GM21528 (cell line): ENCODE results near the gene ZNRF3.
"Not testable (repeated sequence)": the region's sequence is repeated elsewhere in the genome, so short reads cannot be mapped to it uniquely, and the experiment has no call there.

ENCODE experiments used
- ATAC-seq: cut with Tn5 transposase; IDR thresholded peaks from one replicate; pipeline ENCODE4 v1.9.1; 2021; ENCODE audit warnings: mild to moderate bottlenecking, moderate library complexity; ENCODE audit not compliant: unreplicated experiment, low FRiP score

The ZNRF3 gene

DNA sequence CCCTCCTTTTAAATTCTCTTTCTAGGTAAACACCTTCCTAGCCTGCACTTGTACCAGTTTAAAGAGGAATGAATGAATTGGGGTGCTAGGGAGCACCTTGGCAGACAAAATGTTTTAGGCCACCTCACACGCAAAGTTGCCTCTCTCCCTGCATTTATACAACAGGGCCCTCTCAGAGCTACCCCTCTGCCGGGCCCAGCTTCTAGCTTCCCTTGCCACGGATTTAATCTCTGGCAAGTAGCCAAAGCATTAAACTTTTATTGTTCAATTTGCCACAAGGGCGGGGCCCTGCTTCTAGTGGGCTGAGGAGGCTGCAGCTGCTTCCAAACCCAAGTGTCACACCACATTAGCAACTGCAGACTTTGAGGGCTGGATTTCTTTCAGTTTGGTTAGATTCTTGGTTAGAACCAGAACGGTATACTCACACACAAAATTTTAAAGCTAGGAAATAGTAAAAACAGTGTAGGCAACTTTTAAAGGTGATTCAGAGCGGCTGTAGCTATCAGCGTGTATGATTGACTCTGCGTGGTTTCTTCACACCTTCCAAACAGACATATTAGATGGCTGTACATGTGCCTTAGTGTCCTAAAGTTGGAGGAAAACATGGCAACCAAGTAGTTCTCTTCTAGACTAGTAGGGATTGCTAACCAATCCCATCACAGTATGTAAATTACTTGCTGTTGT is 196.0 kb downstream of the ZNRF3 start:
- no peak for ATAC-seq

DNA sequence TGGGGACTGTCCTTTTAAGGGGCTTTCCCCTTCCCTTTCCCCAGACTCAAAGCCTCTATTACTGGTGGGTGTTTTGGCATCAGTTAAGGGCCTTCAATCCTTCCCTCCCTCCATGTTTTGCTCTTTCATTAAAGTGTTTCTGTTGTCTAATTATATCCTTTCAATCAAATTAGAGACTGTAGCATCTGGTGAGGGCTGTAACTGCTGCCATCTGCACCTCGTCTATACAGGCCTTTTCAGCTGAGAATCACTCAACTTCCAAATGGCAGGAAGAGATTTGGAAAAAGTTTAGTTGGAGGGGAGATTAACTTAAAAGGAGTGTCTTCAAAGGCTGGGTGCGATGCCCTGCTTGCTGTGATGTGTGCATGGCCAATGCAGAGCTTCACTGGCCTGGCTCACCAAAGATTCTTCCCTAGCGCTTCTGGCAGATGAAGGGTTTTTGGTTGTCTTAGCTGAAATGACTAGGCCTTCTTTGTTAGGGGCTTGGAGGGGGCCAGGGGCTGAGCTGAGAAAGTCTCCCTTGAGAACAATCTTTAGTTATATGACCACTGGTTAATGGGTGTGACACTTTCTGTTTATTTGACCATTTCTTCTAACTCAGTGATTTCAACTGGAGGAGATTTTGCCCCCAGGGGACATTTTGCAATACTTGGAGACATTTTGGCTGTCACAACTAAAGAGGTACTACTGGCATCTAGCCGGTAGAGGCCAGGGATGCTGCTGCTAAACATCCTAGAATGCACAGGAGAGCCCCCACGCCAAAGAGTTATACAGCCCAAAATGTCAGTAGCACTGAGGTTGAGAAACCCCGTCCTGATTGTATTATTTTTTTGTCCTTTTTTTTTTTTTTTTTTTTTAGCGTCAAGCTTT is 197.0 kb downstream of the ZNRF3 start:
- no peak for ATAC-seq

DNA sequence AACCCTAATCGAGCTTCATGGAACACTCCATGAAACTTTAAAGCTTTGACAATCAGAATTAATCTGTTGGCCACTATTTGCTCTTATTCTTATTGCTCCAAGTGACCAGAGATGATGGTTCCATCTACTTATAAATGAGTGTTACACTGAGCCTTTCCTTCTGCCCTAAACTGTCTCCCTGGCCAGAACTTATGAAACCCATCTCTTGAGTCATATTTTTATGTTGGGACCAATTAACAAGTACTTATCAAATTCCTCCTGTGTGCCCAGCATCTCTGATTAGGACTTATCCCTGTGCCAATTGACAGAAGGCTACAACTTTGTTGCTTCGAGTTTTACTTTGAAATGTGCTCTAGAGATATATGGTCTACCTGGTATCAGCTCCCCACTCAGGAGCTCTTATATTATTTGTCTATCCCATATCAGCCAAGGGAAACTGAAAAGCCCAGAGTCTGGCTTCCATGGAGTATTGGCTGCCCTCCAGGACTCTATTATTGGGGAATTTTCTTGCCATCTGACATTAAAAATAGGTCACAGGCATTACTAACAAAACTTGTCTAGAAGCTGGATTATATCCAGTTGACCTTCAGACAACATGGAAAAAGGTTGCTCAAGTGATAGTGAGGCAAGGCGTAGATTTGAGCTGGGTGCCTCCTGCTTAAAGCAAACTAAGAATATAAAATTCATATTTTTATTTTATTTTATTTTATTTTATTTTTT is 198.3 kb downstream of the ZNRF3 start:
- no peak for ATAC-seq

DNA sequence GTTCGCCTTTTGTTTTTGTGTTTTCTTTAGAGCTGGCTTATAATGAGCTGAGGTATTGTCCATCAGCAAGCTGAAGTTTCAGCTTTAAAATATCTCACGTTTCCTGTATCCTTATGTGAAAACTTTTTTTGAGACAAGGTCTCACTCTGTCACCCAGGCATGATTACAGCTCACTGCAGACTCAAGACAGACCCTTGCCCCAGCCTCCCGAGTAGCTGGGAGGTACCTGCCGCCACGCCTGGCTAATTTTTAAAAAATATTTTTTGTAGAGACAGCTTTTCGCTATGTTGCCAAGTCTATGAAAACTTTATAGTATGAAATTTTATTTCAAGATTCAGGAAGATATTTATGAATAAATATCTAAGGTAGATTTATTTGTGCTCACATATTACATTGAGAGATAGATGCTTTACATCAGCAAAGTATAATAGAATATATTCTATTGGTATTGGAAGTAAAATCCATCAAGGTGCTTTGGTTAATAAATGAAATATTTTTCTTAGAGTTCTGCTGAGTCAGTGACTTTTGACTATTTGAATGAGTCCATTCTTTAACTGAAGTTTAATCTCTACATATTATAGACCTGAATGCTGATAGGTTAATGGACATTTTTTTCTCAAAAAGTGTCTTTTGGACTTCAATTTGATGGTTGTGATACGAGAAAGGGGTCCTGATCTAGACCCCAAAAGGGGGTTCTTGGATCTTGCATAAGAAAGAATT is 199.6 kb downstream of the ZNRF3 start:
- no peak for ATAC-seq

DNA sequence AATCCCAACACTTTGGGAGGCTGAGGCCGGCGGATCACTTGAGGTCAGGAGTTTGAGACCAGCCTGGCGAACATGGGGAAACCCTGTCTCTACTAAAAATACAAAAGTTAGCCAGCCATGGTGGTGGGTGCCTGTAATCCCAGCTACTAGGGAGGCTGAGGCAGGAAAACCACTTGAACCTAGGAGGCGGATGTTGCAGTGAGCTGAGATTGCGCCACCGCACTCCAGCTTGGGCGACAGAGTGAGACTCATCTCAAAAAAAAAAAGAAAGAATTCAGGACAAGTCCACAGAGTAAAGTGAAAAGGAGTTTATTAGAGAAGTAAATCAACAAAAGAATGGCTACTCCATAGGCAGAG is 200.2 kb downstream of the ZNRF3 start:
- not testable (repeated sequence) for ATAC-seq

DNA sequence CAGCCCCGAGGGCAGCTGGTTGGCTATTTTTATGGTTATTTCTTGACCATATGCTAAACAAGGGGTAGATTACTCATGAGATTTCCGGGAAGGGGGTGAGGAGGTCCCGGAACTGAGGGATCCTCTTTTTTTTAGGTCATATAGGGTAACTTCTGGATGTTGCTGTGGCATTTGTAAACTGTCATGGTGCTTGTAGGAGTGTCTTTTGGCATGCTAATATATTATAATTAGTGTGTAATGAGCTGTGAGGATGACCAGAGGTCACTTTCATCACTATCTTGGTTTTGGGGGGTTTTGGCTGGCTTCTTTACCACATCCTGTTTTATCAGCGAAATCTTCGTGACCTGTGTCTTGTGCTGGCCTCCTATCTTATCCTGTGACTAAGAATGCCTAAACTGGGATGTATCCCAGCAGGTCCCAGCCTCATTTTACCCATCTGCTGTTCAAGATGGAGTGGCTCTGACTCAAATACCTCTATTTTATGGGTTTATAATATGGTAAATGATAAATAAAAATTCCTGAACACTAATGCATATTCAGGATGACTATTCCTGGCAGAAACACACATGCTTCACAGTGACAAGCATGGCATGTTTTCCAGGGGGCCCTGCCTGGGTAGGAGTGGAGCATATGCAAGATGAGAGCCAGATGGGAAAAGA is 200.7 kb downstream of the ZNRF3 start:
- no peak for ATAC-seq

DNA sequence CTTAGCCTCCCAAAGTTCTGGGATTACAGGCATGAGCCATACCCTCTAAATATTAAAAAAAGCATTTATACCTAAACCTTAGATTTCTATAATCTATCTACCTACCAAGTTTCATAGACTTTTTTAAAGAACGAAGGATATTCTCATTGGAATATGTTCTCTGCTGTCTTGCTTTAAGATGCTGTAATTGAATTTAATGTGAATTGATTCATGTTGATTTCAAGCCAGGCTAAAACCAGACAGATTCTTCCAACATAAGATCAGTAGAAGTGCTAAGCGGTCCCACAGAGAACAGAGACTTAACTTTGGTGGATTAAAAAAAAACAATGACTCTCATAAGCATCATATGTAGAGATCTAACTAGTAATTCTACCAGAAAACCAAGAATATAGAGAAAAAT is 203.6 kb downstream of the ZNRF3 start:
- ATAC-seq, result no peak

DNA sequence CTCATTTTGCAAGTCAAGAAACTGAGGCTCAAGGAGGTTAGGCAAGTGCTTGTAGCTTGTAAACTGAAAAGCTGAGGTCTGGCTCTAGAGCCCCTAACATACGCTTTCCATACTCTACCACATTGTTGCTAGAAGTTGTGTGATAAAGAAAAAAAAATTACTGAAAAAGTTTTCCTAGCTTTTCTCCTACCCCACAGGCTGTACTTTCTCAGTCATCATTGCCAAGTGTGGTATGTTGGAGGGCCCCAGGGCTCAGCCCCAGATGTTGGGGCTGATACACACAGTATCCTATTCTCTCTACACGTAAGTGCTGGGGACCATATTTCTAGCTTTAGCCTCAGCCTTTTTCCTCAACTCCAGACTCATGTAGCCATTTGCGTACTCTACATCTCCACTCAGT is 205.4 kb downstream of the ZNRF3 start:
- no peak for ATAC-seq

DNA sequence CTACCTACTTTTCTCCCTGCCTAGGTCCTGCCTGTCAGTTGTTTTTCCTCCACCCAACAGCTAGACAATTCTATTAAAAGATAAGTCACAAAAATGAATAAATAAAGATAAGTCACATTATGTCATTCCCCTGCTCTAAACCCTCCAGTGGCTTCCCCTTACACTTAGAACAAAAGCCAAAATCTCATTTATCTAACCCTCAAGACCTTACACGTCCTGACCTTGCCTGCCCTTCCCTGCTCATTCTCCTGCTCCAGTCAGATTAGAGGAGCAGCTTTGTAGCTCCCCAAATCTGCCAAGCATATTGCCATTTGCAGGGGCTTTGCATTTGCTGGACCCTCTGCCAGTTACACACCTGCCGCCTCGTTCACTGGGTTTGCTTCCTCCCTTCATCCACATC is 206.1 kb downstream of the ZNRF3 start:
- ATAC-seq, result no peak

DNA sequence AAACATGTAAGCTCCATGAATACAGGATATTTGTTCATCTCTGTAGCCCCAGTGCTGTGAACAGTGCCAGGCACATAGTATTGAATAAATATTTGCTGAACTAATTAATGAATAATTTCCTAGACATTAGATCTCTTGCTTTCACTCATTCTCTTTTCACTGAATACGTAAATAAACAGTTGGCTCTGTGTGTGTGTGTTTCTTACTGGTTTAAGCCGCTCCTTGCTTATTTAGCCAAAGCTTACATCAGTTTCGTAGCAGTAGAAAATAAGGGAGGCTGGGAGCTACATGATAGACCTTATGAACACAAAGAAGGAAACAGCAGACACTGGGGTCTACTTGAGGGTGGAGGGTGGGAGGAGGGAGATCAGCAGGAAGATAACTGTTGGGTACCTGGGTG is 206.7 kb downstream of the ZNRF3 start:
- no peak for ATAC-seq

DNA sequence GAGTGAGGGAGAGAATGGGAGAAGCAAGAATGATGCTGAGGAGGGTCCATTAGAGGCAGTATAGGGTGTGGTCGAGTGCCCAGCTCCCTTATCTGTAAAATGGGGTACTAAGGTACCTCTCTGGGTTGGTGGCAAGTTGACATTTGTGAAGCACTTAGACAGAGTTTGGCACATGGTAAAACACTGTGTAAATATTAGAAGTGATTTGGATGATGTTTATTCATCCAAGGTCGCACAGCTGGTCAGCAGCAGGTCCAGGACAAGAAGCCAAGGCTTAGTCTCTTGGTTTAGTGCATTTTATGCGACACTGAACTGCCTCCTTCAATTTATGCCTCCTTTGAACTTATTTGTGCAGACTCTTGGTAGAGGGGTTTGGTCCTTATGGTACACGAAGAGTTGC is 208.9 kb downstream of the ZNRF3 start:
- ATAC-seq, result no peak

DNA sequence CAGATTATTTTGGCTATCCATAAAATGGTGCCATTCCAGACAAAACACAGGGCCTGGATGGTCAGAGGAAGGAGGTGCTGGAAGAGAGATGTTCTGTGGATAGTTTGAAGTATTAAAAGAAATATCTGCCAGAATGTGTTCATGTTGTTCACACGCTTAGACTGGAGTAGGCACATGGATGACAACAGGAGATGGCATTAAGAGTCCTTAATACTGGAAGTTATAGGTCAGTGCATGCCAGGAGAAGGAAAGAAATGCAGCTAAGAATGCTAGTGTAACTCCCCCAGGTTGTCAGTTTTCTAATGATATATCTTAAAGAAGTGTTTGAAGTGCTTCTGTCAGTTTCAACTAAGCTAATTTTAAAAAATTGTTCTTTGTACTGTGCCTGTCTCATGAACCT is 209.7 kb downstream of the ZNRF3 start:
- no peak for ATAC-seq

DNA sequence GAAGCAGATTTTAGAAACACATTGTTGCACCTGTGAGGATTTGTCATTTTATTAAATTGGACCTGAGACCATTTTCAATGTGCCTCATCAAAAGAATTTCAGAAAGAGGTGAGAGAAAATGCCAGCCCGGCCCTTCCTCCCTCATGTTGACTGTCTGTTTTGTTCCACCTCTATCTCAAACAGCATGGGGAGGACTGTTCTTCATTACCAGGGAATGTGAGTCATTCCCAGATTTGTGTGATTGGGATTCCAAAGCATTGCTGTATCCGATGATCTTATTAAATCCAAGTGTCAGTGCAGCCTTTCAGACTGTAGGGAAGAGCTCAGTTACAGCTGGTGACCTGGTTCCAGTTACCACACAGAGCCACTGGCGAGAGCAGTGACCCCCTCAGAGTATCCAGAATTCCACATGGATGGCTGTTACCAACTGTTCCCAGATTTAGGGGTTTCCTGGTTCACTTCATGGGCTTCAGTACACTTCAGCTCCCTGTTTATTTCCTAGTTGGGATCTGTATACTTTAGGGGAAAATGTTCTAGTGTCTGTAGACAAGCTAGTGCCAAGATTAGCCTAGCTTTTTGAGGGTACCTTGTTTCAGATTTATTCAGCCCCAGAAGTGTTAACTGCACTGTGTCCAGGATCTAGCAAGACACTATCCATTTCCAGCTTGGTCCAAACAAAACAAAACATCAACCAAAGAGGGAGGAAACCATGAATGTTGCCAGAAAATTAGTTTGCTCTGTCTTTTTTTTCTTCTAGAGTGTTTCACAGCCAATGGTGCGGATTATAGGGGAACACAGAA is 210.3 kb downstream of the ZNRF3 start:
- ATAC-seq, result no peak

DNA sequence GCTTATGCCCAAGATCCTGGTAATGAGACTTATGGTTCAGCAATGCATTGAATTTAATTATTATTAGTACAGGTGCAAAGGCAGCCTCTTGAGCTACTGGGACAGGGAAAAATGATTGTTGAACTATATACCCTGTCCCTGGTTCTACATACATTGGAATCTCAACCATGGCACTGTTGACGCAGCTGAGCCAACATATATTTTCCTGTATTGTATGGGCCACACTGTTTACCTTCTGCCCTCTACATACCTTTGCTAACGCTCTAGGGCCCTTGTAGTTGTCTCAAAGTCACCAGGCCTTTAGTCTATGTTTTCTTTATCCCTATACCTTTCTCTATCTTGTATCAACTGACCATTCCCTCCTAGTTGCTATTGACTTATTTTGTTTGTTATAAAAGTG is 212.1 kb downstream of the ZNRF3 start:
- ATAC-seq, result no peak

DNA sequence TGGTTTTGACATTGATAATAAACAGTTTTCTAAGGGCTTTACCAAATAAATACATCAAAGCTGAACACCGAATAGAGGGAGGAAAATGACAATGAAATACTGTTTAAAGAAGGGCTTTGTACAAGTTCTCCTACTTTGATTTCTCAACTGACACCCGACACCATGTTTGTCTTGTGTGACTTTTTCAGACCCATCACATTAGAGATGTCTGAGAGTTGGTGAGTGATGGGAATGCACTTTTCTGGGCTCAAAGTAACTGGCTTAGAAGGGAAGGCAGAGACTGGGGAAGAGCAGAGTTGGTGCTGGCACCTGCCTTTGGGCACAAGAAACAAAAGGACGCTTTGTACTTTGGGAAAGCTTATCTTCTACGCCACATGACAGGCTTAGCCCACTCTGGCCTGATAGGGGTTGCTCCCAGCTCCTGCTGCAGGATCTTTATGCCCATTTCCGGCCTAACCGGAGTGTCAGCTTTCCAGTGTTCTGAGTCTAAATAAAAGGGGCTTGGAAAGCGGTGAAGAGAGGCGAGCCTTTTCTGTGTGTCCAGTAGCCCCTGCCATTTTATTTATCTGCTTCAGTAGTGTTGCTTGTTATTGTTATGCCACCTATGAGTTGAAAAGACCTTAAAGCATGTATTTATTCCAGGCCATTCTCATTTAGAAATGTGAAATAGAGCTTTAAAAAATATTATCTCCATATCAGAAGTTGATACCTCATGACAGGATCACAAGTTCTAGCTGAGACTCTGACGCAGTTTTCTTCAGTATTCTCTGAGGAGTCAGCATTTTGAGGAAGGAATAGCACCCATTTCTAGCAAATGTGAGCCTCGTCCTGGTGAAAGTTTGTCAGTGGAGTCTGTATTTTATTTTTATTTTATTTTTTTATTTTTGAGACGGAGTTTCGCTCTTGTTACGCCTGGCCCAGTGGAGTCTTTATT is 213.6 kb downstream of the ZNRF3 start:
- ATAC-seq, result no peak

DNA sequence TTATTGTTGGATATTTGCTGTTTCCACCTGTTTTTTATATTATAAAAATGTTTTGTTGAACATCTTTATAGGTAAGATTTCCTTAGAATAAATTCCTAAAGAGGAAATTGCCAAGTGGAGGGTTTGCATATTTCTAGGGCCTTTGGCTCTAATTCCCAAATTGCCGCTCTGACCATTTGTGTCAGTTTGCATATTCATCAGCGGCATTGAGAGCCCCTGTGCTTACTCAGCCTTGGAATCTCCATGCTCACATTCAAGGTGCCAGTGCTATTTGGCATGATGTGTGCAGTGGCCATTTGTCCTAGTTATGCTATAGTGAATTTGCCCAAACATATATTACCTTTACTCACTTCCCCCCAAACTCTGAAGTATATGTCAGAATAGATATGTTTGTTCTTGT is 214.9 kb downstream of the ZNRF3 start:
- no peak for ATAC-seq

DNA sequence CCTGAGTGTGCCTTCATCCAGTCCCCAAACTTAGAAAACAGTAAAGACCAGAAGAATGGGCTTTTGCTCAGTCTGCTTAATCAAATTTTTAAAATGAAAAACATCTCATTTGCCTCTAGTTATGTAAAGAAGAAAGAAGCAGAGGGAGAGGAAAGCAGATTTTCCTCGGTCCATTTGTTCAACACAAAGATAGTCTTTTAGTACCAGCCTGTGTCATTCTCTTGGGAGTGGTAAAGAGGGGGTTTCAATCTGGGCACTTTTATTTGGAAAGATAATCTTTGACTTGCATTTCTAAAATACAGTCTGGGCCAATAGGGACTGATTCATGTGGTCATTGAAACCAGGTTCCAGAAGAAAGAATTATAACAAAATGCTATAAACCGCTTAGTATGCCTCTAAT is 218.9 kb downstream of the ZNRF3 start:
- no peak for ATAC-seq

DNA sequence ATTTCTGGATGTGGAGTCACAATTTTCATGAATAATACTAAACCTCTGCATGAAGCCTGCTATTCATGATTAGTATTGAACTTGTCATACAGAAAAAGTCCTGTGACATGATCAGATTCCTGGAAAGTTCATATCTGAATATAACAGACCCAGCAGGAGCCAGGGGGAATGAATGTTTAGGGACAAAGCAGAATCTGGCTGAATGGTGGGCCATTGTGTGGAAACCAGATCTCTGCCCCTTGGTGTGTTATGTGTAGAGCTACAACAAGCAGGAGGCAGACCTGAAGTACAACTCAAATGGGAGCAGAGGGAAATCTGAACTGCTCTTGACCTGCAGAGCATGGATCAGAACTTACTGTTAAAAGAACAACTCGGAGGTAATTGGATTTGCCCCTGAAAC is 219.7 kb downstream of the ZNRF3 start:
- ATAC-seq, result no peak

DNA sequence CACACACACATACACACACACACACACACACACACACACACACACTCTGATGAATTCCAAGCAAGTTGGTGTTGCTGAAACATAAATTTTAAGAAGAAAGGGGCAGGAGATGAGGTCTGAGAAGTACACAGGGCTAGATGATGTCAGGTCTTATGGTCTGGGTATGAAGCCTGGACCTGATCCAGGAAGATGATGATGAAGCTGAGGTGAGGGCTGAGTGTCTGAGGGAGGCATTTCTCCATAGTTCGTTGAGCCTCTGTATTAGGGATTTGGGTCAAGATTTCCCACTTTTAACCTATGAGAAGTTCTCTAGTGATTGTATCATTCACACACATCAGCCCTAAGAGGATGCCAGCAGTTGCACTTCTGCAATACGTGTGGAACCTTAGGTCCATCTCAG is 222.1 kb downstream of the ZNRF3 start:
- no peak for ATAC-seq
